Upper lobe of left lung (tissue), 4 donors: ENCODE data around the gene MS4A6E.

Source experiments
- EP300 ChIP-seq, 4 donors: sonication (generic); formaldehyde crosslinking; IDR thresholded peaks; one replicate each; pipeline ENCODE4 v1.5.1; 2017; ENCODE audit warnings: antibody characterized with exemption in 4 of 4, control low read depth in 2 of 4
- POLR2A ChIP-seq, 4 donors: fragments of 450-650 bp; IDR thresholded peaks; one replicate each; pipeline ENCODE4 v1.5.1; 2016 to 2017; ENCODE audit warnings: antibody characterized with exemption in 4 of 4, mild to moderate bottlenecking in 2 of 4
- POLR2AphosphoS5 ChIP-seq, 2 donors: sonication (generic); formaldehyde crosslinking; IDR thresholded peaks; one replicate each; pipeline ENCODE4 v1.5.1; 2017; ENCODE audit warnings: antibody characterized with exemption in 2 of 2

DNA sequence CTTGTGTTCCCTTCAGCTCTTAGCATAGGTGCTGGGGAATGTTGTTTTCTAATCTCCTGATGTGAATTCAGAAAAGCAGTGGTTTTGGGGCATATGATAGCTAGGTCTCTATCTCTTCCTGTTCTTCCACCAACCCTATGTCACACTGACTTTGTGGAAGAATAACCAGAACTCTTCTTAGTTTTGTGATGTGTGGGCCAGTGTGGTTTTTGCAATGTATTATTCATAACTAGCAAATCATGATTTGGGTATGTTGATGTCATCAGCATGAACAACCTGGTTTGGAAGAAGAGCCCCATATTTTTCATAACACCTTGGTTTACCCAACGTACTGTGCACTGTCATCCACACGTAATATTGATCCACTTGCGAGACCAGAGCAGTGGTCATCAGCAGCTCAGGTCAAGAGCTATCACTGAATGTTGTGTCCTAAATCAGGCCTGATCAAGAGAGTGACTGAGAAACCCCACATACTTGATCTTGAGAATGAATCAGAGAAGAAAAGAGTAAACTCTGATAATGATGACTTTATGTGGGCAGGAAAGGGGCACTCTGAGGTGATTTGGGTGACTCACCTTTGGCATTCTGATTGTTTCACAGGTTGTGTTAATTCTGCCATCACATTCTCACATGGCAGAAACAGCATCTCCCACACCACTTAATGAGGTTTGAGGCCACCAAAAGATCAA is 19.4 kb upstream of the MS4A6E start:
- TF ChIP-seq POLR2AphosphoS5 (IDR thresholded peaks at IDR 0.05) (no peak), POLR2A (IDR thresholded peaks at IDR 0.05) (no peak), EP300 (IDR thresholded peaks at IDR 0.05) (no peak)
